ENCODE results near the gene PARP6.

DNA sequence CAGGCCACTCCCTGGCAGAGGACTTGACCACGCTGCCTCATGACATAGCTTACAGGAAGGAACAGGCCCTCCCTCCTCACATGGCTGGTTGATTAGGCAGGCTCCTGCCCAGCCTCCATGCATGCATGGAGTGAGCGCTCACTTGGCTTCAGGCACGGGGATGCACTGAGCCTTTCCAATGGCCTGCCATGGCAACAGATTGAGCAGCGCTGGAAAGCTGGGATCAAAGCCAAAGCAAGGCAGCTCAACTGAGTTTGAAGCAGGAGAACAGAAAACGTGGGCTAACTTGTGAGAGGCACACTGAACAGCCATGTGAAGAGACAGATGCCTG, 68.9 kb downstream of the PARP6 start:
- TF ChIP-seq, protein P1, sequence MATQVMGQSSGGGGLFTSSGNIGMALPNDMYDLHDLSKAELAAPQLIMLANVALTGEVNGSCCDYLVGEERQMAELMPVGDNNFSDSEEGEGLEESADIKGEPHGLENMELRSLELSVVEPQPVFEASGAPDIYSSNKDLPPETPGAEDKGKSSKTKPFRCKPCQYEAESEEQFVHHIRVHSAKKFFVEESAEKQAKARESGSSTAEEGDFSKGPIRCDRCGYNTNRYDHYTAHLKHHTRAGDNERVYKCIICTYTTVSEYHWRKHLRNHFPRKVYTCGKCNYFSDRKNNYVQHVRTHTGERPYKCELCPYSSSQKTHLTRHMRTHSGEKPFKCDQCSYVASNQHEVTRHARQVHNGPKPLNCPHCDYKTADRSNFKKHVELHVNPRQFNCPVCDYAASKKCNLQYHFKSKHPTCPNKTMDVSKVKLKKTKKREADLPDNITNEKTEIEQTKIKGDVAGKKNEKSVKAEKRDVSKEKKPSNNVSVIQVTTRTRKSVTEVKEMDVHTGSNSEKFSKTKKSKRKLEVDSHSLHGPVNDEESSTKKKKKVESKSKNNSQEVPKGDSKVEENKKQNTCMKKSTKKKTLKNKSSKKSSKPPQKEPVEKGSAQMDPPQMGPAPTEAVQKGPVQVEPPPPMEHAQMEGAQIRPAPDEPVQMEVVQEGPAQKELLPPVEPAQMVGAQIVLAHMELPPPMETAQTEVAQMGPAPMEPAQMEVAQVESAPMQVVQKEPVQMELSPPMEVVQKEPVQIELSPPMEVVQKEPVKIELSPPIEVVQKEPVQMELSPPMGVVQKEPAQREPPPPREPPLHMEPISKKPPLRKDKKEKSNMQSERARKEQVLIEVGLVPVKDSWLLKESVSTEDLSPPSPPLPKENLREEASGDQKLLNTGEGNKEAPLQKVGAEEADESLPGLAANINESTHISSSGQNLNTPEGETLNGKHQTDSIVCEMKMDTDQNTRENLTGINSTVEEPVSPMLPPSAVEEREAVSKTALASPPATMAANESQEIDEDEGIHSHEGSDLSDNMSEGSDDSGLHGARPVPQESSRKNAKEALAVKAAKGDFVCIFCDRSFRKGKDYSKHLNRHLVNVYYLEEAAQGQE (IDR thresholded peaks at IDR 0.05; ENCODE audit: low read depth): no peak
- TF ChIP-seq EP300 (IDR thresholded peaks at IDR 0.05; ENCODE audit: borderline replicate concordance): no peak
- no peak for TF ChIP-seq FOXM1 (IDR thresholded peaks at IDR 0.05; ENCODE audit: borderline replicate concordance, low read depth)
- no peak for TF ChIP-seq RAD21 (IDR thresholded peaks at IDR 0.05; ENCODE audit: low read depth)
- TF ChIP-seq TEAD4 (IDR thresholded peaks at IDR 0.05): no peak
- TF ChIP-seq, protein P2, sequence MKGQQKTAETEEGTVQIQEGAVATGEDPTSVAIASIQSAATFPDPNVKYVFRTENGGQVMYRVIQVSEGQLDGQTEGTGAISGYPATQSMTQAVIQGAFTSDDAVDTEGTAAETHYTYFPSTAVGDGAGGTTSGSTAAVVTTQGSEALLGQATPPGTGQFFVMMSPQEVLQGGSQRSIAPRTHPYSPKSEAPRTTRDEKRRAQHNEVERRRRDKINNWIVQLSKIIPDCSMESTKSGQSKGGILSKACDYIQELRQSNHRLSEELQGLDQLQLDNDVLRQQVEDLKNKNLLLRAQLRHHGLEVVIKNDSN (IDR thresholded peaks at IDR 0.05): no peak
- no peak for TF ChIP-seq NFIC (IDR thresholded peaks at IDR 0.05)
- TF ChIP-seq, protein P3, sequence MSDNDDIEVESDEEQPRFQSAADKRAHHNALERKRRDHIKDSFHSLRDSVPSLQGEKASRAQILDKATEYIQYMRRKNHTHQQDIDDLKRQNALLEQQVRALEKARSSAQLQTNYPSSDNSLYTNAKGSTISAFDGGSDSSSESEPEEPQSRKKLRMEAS (IDR thresholded peaks at IDR 0.05): no peak
- no peak for TF ChIP-seq TAF1 (IDR thresholded peaks at IDR 0.05; ENCODE audit: low read depth)
- TF ChIP-seq CREB1 (IDR thresholded peaks at IDR 0.05; ENCODE audit: low read depth): no peak
- TF ChIP-seq YY1 (IDR thresholded peaks at IDR 0.05; ENCODE audit: low read depth): no peak
- no peak for TF ChIP-seq ZBTB7A (IDR thresholded peaks at IDR 0.05; ENCODE audit: low read depth)
- no peak for TF ChIP-seq CEBPB (IDR thresholded peaks at IDR 0.05)

Data from Ishikawa (cell line).